Activated B cell treated with CpG ODN at 0.5 μM for 24 hours (primary cell): Measurements from ENCODE around the gene GARIN5A. TPM values are rescaled to one million over a fixed set of nuclear protein-coding genes. Genes with fewer than 3 reads are reported as not detected.

Experiments used
- ATAC-seq: fragments of 200-7000 bp; cut with Tn5 transposase; one replicate; pipeline ENCODE4 v1.10.0; 2021; ENCODE audit warnings: low read depth, mild to moderate bottlenecking, moderate library complexity
- CTCF ChIA-PET: fragments of 350-600 bp; sonication (Branson Sonifier 250); formaldehyde crosslinking; loops from one replicate; lab custom pipeline; 2021; ENCODE audit warnings: antibody characterized with exemption; lab: Charles Lee
- POLR2A ChIA-PET: fragments of 350-600 bp; sonication (Branson Sonifier 250); formaldehyde crosslinking; loops from one replicate; lab custom pipeline; 2021; ENCODE audit warnings: antibody characterized with exemption; lab: Charles Lee
- DNase-seq: peaks from one replicate; pipeline ENCODE4 v3.0.0; 2022
- H3K27ac Mint-ChIP-seq: one replicate; pipeline ENCODE4 v1.8.0; 2020; ENCODE audit warnings: mixed read lengths
- H3K27me3 Mint-ChIP-seq: one replicate; pipeline ENCODE4 v1.8.0; 2021; ENCODE audit warnings: mixed read lengths
- H3K36me3 Mint-ChIP-seq: one replicate; pipeline ENCODE4 v1.8.0; 2021; ENCODE audit warnings: low read depth, mixed read lengths
- H3K4me1 Mint-ChIP-seq: one replicate; pipeline ENCODE4 v1.8.0; 2021; ENCODE audit warnings: mixed read lengths
- H3K4me3 Mint-ChIP-seq: one replicate; pipeline ENCODE4 v1.8.0; 2020; ENCODE audit warnings: mild to moderate bottlenecking, mixed read lengths
- H3K9me3 Mint-ChIP-seq: one replicate; pipeline ENCODE4 v1.8.0; 2020; ENCODE audit warnings: mixed read lengths
- intact Hi-C: fragments of 100-400 bp; cut with micrococcal nuclease; formaldehyde crosslinking; loops from one replicate; pipeline ENCODE4 v1.15.1; 2024
- total RNA-seq: library from RNA; stranded (reverse); gene quantifications from 2 replicates; pipeline ENCODE4 v1.2.3, GENCODE V29; 2022
- TF ChIP-seq, protein P1 (sequence below): fragments of 200-600 bp; IDR thresholded peaks from one replicate; pipeline ENCODE4 v1.8.0; 2022; ENCODE audit warnings: antibody characterized with exemption, mild to moderate bottlenecking

Gene GARIN5A
- total RNA-seq, 1 donor from 2014 or later: 0.67 TPM

DNA sequence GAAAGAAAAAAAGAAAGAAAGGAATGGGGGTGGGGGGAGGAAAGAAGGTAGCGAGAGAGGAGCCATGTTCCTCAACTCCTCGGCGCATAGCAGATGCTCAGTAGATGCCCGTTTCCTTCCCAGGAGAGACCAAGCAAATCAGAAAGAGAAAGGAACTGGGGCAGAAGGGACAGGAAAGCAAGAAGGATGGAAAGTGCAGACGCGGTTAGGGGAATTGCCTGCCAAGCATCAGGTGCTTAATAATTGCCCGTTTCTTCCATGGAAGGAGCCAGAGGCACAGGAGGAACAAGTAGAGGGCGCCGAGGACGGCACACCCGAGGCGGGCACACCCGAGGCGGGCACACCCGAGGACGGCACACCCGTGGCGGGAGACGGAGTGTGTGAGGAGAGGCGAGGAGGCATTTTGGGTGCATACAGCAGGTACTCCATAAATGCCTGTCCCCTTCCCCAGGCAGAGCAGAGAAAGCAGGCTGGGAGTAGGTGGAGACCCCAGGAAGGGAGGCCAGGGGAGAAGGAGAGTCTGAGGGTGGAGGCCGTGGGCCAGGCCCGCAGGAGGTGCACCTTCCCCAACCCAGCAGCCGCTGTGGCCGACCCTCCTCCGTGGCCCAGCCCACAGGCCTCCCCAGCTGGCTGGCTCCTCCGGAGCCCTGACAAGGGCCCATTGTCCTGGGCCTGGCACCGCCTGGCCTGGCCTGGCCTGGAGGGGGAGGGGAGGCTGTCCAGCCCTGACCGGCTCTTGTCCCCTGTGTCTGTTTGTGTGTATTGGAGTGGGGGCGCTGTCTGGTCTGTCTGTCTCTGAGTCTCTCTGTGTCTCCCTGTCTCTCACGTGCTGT is 19.8 kb upstream of the GARIN5A start:
- no peak for DNase-seq
- ATAC-seq: no peak
- no peak overlapping the region for H3K27ac Mint-ChIP-seq
- POLR2A ChIA-PET: interaction anchor here (0.6 kb wide), 1 partner anchor 12 kb away, joined by 5 read pairs; no protein-coding TSS in a partner anchor
- H3K27me3 Mint-ChIP-seq: no peaks in the 10 kb centered on the region
- CTCF ChIA-PET: no interaction called here
- TF ChIP-seq, protein P1, sequence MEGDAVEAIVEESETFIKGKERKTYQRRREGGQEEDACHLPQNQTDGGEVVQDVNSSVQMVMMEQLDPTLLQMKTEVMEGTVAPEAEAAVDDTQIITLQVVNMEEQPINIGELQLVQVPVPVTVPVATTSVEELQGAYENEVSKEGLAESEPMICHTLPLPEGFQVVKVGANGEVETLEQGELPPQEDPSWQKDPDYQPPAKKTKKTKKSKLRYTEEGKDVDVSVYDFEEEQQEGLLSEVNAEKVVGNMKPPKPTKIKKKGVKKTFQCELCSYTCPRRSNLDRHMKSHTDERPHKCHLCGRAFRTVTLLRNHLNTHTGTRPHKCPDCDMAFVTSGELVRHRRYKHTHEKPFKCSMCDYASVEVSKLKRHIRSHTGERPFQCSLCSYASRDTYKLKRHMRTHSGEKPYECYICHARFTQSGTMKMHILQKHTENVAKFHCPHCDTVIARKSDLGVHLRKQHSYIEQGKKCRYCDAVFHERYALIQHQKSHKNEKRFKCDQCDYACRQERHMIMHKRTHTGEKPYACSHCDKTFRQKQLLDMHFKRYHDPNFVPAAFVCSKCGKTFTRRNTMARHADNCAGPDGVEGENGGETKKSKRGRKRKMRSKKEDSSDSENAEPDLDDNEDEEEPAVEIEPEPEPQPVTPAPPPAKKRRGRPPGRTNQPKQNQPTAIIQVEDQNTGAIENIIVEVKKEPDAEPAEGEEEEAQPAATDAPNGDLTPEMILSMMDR: no peak
- no peaks in the 10 kb centered on the region for H3K9me3 Mint-ChIP-seq
- intact Hi-C loops: no loop called here
- H3K4me3 Mint-ChIP-seq: no peak overlapping the region
- peaks cover 3% of the 10 kb centered on the region for H3K36me3 Mint-ChIP-seq
- peaks cover 10% of the 10 kb centered on the region for H3K4me1 Mint-ChIP-seq

DNA sequence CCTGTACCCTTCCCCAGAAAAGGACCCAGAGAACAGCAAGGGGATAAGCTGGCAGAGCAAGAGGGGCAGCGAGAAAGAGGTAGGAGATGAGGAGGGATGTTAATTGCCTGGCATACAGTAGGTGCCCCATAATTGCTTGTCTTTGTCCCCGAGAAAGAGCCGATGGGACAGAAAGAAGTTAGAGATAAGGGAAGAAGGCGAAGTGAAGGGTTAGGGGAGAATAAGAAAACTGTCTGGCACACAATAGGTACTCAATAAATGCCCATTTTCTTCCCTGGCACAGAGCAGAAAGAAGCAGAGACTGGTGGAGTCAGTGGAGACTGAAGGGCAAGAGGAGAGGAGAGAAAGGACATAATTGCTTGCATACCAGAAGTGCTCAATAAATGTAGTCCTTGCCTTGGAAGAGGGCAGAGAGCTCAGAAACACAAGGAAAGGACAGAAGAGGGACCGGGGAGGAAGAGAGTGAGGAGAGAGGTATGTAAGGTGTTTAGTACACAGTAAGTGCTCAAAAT is 18.4 kb upstream of the GARIN5A start:
- DNase-seq: no peak
- H3K27ac Mint-ChIP-seq: no peak overlapping the region
- H3K4me1 Mint-ChIP-seq: peaks cover 18% of the 10 kb centered on the region
- POLR2A ChIA-PET: no interaction called here
- no peak for ATAC-seq
- TF ChIP-seq, protein P1: no peak
- no peaks in the 10 kb centered on the region for H3K9me3 Mint-ChIP-seq
- H3K27me3 Mint-ChIP-seq: no peaks in the 10 kb centered on the region
- H3K4me3 Mint-ChIP-seq: no peak overlapping the region
- CTCF ChIA-PET: no interaction called here
- intact Hi-C loops: no loop called here
- H3K36me3 Mint-ChIP-seq: peaks cover 3% of the 10 kb centered on the region

DNA sequence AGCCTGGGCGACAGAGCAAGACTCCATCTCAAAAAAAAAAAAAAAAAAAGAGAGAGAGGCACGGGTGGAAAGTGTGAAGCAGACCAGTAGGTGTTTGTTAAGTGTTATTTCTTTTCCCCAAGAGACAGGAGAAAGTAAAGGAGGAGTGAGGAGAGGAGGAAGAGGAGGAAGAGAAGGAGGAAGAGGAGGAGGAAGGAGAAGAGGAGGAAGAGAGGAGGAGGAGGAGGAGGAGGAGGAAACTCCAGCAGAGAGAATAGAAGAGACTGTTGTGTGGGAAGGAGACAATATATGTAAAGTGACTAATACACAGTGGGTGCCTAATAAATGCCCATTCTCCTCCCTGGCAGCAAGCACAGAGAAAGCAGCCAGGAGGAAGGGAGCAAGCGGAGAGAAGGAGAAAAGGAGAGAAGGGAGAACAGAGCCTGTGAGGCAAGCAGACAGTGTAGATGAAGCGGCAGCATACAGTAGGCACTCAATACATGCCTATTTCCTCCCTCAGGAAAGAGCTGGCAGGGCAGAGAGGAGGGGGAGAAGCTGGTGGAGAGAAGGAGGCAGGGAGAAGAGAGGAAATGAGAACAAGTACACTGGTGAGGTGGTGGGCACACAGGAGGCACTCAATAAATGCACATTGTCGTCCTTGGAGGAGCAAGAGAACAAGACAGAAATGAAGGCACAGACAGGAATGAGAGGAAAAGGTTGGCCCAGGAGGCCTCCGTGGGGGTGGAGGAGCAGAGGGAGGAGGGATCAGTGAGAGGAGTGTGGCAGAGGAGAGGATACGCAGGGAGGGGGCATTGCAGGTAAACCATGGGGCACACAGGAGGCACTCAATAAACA is 17.8 kb upstream of the GARIN5A start:
- DNase-seq: no peak
- Mint-ChIP-seq H3K27me3 (no peaks in the 10 kb centered on the region), H3K36me3 (peaks cover 5% of the 10 kb centered on the region), H3K27ac (no peak overlapping the region), H3K9me3 (no peaks in the 10 kb centered on the region), H3K4me3 (no peak overlapping the region), H3K4me1 (peaks cover 18% of the 10 kb centered on the region)
- ATAC-seq: no peak
- ChIA-PET POLR2A (interaction anchor here (0.6 kb wide), 1 partner anchor 63 kb away, joined by 4 read pairs; no protein-coding TSS in a partner anchor), CTCF (no interaction called here)
- intact Hi-C loops: no loop called here
- TF ChIP-seq, protein P1: no peak

DNA sequence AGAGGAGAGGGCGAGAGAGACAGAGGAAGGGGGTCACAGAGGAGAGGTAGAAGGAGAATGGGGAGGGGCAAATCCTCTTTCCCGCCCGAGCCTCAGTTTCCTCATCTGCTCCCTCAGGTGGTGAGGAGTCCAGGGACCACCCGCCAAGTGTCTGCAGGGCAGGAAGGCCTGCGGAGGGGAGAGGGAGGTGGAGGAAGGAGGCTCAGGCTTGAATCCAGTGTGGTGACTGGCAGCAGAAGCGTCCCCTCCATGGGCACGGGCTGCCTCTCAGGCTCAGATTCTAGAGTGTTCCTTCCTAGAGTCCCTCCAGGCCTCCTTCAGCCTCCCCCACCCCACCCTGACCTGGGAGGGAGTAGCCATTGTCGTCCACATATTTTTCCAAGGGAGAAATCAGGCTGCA is 16.5 kb upstream of the GARIN5A start:
- no peak overlapping the region for H3K27ac Mint-ChIP-seq
- no peaks in the 10 kb centered on the region for H3K9me3 Mint-ChIP-seq
- H3K4me1 Mint-ChIP-seq: peaks cover 24% of the 10 kb centered on the region
- TF ChIP-seq, protein P1: no peak
- ChIA-PET CTCF (no interaction called here), POLR2A (no interaction called here)
- H3K36me3 Mint-ChIP-seq: peaks cover 5% of the 10 kb centered on the region
- DNase-seq (no peak), ATAC-seq (no peak)
- no peak overlapping the region for H3K4me3 Mint-ChIP-seq
- H3K27me3 Mint-ChIP-seq: no peaks in the 10 kb centered on the region
- intact Hi-C loops: no loop called here
